Measurements from ENCODE around the gene ADRB1.

ADRB1 gene

GRCh38 chr10:114043532-114044246 is at the start of gene ADRB1:
Gene ADRB1, plus strand, starts transcription at chr10:114043866. Its CDS starts 267 bp downstream, at chr10:114044133.
- peak; percentile 17 for DNase-seq

GRCh38 chr10:113995201-113995600 is 48.5 kb upstream of the ADRB1 start:
- no peak for DNase-seq

GRCh38 chr10:113997428-113997827 is 46.2 kb upstream of the ADRB1 start:
- DNase-seq: no peak

DNA sequence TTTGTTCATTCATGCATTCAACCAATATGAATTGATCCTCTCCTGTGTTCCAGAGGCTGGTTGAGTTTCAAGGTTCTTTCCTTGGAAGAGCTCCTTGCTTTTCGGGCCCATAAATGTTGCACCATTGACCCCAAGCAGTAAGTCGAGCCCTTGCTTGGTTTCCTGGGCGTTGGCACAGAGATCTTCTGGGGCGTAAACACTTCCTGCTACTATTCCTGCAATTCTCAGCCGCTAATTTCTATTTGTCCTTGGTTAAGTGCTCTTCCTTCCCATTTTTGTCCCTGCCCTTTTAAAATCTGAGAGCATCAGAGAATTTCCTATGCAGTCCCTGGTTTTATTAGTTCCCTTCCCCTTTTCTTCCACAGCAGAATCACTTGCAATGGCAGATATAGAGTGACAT is 44.1 kb upstream of the ADRB1 start:
- DNase-seq: no peak

DNA sequence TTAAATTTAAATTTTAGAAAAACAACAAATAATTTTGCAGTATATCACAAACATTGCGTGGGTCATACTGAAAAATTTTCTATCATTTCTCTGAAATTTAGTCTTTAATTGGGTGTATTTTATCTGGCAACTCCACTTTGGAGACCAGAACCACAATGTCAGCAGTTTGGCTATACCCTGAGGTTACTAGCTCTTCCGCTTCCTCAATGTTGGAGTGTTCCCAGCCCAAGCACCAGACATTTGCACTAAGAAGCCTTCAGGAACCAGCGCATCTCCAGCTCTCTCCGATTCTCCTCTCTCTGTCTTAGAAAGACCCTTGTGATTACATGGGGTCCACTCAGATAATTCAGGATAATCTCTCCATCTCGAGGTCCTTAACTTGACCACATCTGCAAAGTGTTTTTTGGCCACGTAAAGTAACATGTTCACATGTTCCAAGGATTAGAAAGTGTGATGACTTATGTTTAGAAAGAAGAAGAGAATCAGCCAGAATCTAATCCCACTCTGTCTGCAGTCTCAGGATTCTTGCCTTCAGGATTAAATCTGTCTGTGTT is 43.1 kb upstream of the ADRB1 start:
- no peak for DNase-seq

DNA sequence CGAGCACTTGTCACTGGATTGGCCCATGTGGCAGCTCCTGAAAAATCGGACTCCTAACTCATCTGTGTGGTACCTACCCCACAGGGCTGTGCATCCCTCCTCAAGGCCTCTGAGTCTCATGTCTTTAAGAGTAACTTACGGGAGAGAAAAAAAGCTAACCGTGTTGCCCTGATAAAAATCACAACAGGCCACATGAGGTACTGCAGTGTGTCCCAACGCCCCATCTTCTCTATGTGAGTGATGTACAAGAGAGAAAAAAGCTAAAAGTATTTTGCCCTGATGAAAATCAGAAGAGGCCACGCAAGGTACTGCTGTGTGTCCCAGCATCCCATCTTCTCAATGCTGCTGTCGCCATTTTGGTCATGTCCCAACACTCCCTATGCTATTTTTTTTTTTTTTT is 41.2 kb upstream of the ADRB1 start:
- no peak for DNase-seq

- no peak for DNase-seq
Measured at GRCh38 chr10:114003161-114003941, 40.3 kb upstream of the ADRB1 start.

DNA sequence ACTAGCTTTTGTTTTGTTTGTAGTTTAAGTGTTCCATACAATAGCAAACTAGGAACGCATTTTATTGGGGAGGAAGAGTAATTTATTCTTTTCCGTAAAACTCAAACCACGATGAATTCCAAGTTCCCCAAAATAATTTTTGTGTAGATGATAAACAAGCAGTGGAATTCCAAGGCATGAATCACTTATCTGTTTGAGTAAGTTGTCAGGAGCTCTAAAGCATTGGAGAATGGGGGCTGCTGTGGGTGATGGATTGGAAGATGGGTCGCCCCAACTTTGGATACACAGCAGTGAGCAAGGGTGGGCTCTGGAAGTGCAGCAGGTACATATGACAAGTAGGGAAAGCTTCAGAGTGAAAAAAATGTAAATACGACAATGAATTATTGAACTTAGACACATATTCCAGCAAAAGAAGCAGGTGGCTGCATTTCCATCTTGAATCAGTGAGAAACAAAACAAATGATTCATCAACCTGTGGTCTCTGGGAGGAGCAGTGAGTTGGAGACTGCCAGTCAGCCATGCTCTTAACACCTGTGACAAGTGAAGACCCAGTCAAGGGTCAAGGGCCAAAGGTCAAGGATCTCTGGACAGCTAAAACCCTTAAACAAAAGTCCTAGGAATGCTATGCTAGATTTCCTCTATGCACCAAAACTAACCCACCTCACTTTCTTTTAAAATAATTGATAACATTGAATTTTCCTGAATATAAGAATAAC is 34.2 kb upstream of the ADRB1 start:
- no peak for DNase-seq

GRCh38 chr10:114010316-114010715 is 33.4 kb upstream of the ADRB1 start:
- DNase-seq: no peak

- no peak for DNase-seq
Measured at GRCh38 chr10:114012650-114013049, 31.0 kb upstream of the ADRB1 start.

- no peak for DNase-seq
Measured at GRCh38 chr10:114015708-114016107, 28.0 kb upstream of the ADRB1 start.

GRCh38 chr10:114017271-114017670 is 26.4 kb upstream of the ADRB1 start:
- DNase-seq: no peak

- no peak for DNase-seq
Measured at GRCh38 chr10:114017873-114018272, 25.8 kb upstream of the ADRB1 start.

DNA sequence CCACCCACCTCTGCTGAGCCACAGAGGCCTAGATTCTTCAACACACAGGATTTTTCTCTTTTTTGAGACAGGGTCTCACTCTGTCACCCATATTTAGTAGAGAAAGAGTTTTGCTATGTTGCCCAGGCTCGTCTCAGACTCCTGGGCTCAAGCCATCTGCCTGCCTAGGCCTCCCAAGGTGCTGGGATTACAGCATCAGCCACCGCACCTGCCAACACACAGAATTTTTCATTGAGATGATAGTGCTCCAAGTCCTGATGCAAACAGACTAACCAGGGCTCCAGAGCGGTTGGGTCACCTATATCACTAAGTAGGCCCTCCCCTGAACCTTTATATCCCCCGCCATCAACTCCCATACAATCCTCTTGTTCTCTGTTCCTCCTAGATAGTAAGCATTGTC is 24.4 kb upstream of the ADRB1 start:
- DNase-seq: no peak

DNA sequence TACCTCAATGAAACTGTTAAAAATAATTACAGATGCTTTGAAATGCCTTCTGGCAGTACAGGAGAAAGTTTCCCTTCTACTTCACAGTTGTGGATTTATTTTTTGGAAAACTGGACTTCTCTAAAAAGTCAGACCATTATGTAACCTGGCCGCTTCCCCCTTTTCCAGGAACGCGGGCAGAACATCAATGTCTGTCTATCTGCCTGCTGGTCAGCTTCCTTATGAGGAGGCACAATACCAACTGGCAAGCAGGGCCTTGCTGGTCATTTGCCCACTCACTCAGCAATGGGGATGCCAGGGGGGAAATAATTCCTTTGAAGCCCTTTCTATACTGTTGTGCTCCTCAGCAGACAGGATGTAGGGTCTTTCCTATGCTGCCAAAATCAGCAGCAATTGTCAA is 22.5 kb upstream of the ADRB1 start:
- DNase-seq: no peak

GRCh38 chr10:114021717-114022680 is 21.7 kb upstream of the ADRB1 start:
- DNase-seq: no peak

DNA sequence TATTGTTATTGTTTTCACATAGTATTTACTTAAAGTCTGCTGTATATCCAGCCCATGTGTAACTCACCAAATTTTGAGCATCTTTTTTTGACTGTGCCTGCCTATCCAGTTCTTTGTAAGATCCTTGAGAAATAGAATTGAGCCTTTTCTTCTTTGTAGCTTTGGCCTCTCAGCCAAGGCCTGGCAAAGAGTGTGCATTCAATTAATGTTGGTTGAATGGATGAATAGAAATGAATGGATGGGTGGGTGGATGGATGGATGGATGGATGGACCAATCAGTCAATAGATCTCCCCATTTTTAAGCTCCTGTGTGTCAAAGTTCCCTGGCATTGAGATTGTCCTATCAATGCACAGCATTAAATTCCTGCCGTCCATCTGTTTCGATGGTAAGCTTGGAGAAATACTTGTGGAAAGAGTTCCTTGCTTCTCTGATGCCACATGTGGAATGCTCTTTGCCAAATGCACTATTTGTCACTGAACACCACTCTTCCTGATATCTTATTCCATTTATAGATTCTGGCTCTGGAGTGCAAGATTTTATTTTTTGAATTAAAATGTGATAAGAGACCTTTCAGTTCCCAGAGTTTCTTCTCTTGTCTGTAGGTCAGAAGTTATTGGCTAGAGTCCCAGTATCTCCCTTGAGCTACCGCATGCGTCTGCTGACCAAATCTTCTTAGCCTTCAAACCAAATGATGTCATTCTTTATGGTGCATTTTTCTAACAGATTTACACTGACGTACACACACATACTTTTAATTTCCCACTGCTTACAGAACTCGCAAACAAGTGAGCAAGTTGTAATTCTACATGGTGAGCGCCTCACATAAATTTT is 20.7 kb upstream of the ADRB1 start:
- no peak for DNase-seq

GRCh38 chr10:114024876-114025610 is 18.6 kb upstream of the ADRB1 start:
- peak; percentile 37 for DNase-seq

DNA sequence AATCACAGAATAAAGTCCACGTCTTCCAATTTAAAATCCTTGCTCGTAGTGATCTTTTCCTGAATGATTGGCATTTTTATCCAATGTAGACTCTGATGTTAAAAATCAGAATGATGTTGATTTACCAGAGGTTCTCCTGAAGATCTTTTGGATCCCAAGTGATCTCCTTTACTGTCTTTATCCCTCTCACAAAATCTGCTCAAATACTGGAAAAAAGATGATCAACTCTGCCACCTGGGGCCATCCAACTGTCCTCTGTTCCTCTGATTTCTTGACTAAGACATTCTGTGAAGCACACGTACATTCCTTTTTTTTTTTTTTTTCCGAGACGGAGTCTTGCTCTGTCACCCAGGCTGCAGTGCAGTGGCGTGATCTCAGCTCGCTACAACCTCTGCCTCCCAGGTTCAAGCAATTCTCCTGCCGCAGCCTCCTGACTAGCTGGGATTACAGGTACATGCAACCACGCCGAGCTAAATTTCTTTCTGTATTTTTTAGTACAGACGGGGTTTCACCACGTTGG is 18.0 kb upstream of the ADRB1 start:
- DNase-seq: no peak
